IPS DF 6.9 (cell line): ENCODE results near the gene UBAC2.

Experiments
- DNase-seq: peaks from one replicate; pipeline ENCODE4 v3.0.0-alpha.2; 2013; ENCODE audit warnings: low read depth, low spot score
- H3K27ac ChIP-seq: one replicate; pipeline ENCODE4 v1.5.1; 2013; ENCODE audit warnings: low read length, control low read depth
- H3K27me3 ChIP-seq: 2 replicates; pipeline ENCODE4 v1.6.1; 2013; ENCODE audit warnings: mild to moderate bottlenecking, low read length; ENCODE audit not compliant: control insufficient read depth, insufficient read depth
- H3K36me3 ChIP-seq: 2 replicates; pipeline ENCODE4 v1.6.1; 2013; ENCODE audit warnings: low read length; ENCODE audit not compliant: control insufficient read depth, insufficient read depth
- H3K4me1 ChIP-seq: 2 replicates; pipeline ENCODE4 v1.6.1; 2013; ENCODE audit warnings: low read length; ENCODE audit not compliant: control insufficient read depth, insufficient read depth
- H3K4me3 ChIP-seq: 2 replicates; pipeline ENCODE4 v1.5.1; 2013; ENCODE audit warnings: mild to moderate bottlenecking, low read length
- H3K9me3 ChIP-seq: 2 replicates; pipeline ENCODE4 v1.6.1; 2013; ENCODE audit warnings: low read length, inconsistent platforms; ENCODE audit not compliant: control insufficient read depth, insufficient read depth
- WGBS: extraction: QIAGEN DNeasy Blood & Tissue Kit; methylation state at CpG from one replicate; pipeline ENCODE4 v1.1.7; 2013; ENCODE audit warnings: mixed read lengths, missing lambda C conversion rate; ENCODE audit not compliant: insufficient read length, insufficient coverage; 5-methylcytosine and 5-hydroxymethylcytosine counted together

The UBAC2 gene

DNA sequence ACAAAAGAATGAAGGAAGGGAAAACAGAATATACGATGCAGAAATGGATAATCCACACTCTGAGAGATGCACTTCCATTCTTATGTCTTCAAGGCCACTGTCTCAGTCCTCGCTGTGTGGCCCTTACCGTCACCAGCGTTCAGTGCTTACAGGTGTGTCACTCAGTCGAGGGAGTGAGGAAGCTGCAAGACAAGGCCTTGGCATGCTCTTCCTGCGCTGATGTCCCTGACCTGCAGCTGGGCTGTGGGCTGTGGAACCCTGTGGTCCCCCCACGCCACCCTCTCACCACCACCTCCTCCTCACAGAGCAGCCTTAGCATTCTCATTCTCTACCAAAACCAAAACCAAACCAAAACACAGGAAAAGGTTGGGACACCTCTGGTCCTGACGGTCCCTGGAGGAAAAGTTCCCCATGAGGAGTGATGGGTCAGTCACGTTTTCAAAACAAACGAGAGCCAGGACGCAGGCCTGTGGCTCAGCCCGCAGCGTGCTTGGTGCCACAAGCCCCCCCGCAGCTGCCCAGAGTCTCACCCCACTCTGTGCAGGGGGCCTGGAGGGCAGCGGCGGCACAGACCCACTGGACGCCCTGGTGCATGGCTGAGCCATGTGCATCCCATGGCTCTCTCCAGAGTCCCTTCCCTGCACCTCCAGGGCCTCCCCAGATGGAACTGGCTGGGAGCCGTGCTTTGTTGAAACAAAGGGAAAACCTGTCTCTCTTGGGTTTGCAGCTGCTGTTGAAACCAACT, 154.8 kb downstream of the UBAC2 start:
- Histone ChIP-seq H3K27me3 (no peaks in the 10 kb centered on the region), H3K4me3 (no peak overlapping the region), H3K36me3 (peaks cover 5% of the 10 kb centered on the region), H3K9me3 (no peaks in the 10 kb centered on the region), H3K4me1 (no peaks in the 10 kb centered on the region), H3K27ac (no peak overlapping the region)
- no CpG with 5 or more reads among the region's 18 CpGs for WGBS
- DNase-seq = no peak

DNA sequence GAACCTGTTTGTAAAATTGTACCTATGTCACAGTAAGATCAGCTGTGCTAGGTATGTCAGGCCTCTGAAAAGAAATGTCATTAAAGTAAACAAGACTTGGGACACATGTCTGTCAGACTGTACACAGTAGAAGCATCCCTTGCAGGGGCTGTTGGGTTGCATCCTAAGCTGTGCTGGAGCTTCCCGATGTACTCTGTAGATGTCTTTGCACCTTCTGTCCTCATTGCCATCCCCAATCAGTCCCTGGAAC, 155.3 kb downstream of the UBAC2 start:
- no peak for DNase-seq
- Histone ChIP-seq H3K27me3 (no peaks in the 10 kb centered on the region), H3K27ac (no peak overlapping the region), H3K9me3 (no peaks in the 10 kb centered on the region), H3K4me3 (no peak overlapping the region), H3K36me3 (peaks cover 5% of the 10 kb centered on the region), H3K4me1 (no peaks in the 10 kb centered on the region)
- WGBS = no CpG with 5 or more reads among the region's 1 CpG

DNA sequence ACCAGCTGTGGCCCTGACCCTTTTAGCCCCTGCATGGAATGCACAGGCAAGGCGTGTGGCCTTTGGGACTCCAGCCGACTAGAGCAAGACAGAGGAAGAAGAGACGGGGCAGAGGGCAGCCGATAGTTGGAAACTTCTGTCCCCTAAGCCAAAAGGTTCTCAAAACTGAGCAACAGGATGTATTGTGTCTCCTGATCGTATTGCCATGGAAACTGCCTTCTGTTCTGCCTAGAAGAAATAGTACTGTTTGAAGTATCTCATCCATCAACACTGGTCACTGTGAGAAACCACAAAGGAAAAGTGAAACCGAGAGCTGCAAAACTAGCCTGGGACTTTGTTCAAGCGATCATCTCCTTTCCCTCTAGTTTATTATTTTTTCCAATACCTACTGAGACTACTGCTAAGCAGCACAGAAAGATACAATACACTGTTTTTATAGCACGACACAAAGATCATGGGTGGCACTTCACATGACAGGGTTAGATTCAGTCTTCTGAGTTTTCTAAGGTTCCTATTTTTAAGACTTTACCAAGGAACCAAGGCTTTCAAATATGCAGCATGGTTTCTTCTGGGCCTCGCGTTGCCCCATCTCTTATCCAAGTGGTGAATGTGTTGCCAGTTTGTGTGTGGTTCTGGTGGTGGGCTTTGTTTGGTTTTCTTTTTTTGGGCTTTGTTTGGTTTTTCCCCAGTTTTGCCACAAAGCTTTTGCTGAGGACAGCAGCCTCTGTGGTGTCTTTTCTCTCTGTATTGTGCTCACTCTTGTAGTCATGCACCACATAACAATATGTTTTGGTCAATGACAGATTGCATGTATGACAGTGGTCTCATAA, 155.8 kb downstream of the UBAC2 start:
- H3K4me1 ChIP-seq = no peaks in the 10 kb centered on the region
- peaks cover 5% of the 10 kb centered on the region for H3K36me3 ChIP-seq
- H3K27ac ChIP-seq = no peak overlapping the region
- WGBS = no CpG with 5 or more reads among the region's 10 CpGs
- no peaks in the 10 kb centered on the region for H3K9me3 ChIP-seq
- DNase-seq = no peak
- no peaks in the 10 kb centered on the region for H3K27me3 ChIP-seq
- H3K4me3 ChIP-seq = no peak overlapping the region

DNA sequence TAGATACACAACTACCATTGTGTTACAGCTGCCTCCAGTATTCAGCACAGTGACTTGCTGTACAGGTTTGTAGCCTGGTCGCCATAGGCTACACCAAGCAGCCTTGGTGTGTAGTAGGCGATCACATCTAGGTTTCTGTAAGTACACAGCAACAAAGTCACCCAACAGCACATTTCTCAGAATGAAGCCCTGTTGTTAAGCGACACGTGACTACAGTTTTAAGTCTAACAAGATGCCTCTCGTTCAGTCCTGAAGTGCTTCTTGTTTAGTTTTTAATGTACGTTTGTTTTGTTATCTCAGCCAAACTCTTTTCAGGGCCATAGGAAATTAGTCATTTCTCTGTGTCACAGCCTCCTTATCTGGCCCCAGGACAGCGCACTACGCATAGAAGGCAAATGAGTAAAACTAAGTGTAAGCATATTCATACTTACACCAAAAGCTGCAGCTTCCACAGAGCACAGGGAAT, 156.5 kb downstream of the UBAC2 start:
- no peak overlapping the region for H3K4me3 ChIP-seq
- WGBS = no CpG with 5 or more reads among the region's 8 CpGs
- no peak for DNase-seq
- H3K4me1 ChIP-seq = no peaks in the 10 kb centered on the region
- H3K36me3 ChIP-seq = peaks cover 5% of the 10 kb centered on the region
- no peaks in the 10 kb centered on the region for H3K9me3 ChIP-seq
- no peaks in the 10 kb centered on the region for H3K27me3 ChIP-seq
- H3K27ac ChIP-seq = no peak overlapping the region

DNA sequence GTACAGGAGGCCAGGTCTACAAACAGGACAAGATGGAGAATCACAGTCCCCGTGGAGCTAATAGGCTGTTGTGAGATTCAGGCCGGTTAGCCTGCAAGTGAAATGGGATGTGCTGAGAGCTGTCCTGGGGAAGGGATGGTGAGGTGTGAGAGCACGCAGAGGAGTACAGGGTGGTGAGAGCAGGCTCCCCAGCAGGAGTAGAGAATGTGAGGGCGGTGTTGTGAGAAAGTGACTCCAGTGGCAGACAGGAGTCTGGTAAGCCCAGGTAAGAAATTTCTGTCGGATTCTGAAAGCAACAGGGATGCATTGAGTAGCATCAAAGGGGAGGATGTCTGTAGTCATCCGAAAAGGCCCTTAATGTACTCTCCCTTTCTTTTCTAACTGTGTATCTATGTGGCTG, 157.3 kb downstream of the UBAC2 start:
- no peak overlapping the region for H3K4me3 ChIP-seq
- WGBS = no CpG with 5 or more reads among the region's 6 CpGs
- no peak overlapping the region for H3K27ac ChIP-seq
- H3K36me3 ChIP-seq = peaks cover 5% of the 10 kb centered on the region
- no peaks in the 10 kb centered on the region for H3K9me3 ChIP-seq
- H3K27me3 ChIP-seq = no peaks in the 10 kb centered on the region
- no peaks in the 10 kb centered on the region for H3K4me1 ChIP-seq
- DNase-seq = no peak

DNA sequence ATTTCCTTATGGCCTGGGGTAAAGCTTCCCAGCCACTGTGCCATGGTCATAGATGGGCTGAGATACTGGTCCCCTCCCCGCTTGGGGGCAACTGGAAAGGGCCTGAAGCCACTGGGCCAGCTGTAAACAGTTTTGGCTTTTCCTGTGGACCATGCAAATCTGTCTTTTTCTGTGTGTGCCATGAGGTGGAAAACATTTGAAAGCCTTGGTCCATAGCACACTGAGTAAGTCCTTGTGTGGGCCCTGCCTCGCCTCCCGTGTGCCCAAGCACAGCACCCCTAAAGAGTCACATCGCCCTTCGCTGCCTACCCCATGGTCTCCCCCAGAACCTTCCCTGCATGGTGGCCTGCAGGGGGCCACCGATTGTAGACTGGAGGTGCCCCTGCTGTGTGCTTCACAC, 158.9 kb downstream of the UBAC2 start:
- no peak for DNase-seq
- peaks cover 5% of the 10 kb centered on the region for H3K36me3 ChIP-seq
- H3K9me3 ChIP-seq = no peaks in the 10 kb centered on the region
- no peak overlapping the region for H3K27ac ChIP-seq
- WGBS = no CpG with 5 or more reads among the region's 6 CpGs
- no peak overlapping the region for H3K4me3 ChIP-seq
- H3K27me3 ChIP-seq = no peaks in the 10 kb centered on the region
- no peaks in the 10 kb centered on the region for H3K4me1 ChIP-seq

DNA sequence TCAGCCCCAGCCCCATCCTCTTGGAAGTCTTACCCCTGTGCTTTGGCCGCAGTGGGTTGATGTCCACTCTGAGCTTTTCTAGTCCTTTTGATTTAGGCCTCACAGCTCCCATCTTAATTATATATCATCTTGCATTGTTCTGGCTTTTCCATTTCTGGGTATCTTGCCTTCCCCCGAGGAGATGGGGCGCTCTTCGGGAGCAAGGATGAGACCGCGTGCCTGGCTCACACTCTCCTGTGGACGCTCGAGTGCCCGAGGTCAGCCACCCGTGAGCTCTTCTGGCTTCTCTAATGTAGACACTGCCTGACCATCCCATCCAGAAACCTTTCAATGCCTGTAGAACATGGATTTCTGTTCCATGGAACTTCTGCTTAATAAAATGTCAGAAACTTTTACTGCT, 160.0 kb downstream of the UBAC2 start:
- H3K27me3 ChIP-seq = no peaks in the 10 kb centered on the region
- H3K4me1 ChIP-seq = no peaks in the 10 kb centered on the region
- no peak for DNase-seq
- H3K4me3 ChIP-seq = no peak overlapping the region
- no peak overlapping the region for H3K27ac ChIP-seq
- H3K36me3 ChIP-seq = no peaks in the 10 kb centered on the region; the same call in 1 of the 2 replicates
- WGBS = no CpG with 5 or more reads among the region's 10 CpGs
- H3K9me3 ChIP-seq = no peaks in the 10 kb centered on the region

DNA sequence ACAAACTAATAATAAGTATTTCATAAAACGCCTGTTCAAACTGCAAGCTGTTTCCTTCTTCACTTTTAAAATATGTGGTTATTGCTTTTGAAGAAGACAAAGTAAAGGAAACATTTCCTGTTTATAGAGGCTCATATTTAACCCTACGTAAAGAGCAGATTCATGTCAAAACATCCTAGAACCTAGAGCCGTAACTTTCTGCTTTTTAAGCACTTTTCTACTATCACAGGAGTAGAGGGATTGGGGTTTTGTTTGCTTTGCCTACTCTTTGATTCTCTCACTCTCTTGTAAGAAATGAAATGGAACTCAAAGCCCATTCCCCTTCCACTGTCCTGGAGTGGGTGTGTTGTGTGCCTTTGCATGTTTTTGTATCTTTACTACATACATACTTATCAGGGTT, 160.5 kb downstream of the UBAC2 start:
- no peak for DNase-seq
- Histone ChIP-seq H3K4me3 (no peak overlapping the region), H3K27ac (no peak overlapping the region), H3K27me3 (no peaks in the 10 kb centered on the region), H3K4me1 (no peaks in the 10 kb centered on the region), H3K9me3 (no peaks in the 10 kb centered on the region), H3K36me3 (no peaks in the 10 kb centered on the region)
- WGBS = no CpG with 5 or more reads among the region's 3 CpGs

DNA sequence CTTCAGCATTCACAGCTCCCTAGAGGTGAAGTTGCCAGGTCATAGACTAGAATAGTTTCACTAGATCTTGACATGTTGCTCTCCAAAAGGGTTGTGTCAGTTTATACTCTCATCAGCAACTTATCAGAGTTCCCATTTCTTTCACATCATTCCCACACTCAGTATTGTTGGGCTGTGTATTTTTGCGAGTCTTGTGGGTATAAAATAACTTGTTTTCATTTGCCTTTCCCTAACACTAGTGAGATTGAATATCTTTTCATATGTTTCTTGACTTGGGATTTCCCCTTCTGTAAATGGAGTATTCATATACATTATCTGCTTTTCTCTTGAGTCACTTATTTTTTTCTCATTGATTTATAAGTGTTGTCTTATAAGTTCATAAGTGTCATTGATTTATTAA, 161.7 kb downstream of the UBAC2 start:
- no peak for DNase-seq
- no peaks in the 10 kb centered on the region for H3K4me1 ChIP-seq
- no peaks in the 10 kb centered on the region for H3K36me3 ChIP-seq
- no peak overlapping the region for H3K27ac ChIP-seq
- no peaks in the 10 kb centered on the region for H3K27me3 ChIP-seq
- no CpG with 5 or more reads among the region's 1 CpG for WGBS
- H3K4me3 ChIP-seq = no peak overlapping the region
- H3K9me3 ChIP-seq = no peaks in the 10 kb centered on the region

DNA sequence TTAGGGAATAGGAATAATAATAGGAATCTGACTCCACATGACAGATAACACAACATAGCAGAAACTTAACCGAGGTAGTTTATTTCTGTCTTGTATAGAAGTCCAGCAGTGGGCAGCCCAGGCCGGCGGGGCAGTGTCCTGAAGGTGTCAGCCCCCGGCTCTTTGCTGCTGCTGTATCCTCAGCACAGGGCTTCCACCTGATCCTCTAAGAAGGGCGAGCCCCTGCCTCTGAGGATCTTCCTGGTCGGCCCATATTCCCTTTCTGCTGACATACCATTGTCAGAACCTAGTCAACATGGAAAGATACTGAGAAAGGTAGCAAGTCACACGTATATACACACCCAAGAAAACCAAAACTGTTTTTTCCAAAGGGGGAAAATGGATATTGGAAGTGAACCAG, 162.7 kb downstream of the UBAC2 start:
- H3K4me1 ChIP-seq = no peaks in the 10 kb centered on the region
- H3K9me3 ChIP-seq = no peaks in the 10 kb centered on the region
- H3K27me3 ChIP-seq = no peaks in the 10 kb centered on the region
- no CpG with 5 or more reads among the region's 7 CpGs for WGBS
- no peak overlapping the region for H3K27ac ChIP-seq
- H3K4me3 ChIP-seq = no peak overlapping the region
- H3K36me3 ChIP-seq = no peaks in the 10 kb centered on the region
- no peak for DNase-seq

DNA sequence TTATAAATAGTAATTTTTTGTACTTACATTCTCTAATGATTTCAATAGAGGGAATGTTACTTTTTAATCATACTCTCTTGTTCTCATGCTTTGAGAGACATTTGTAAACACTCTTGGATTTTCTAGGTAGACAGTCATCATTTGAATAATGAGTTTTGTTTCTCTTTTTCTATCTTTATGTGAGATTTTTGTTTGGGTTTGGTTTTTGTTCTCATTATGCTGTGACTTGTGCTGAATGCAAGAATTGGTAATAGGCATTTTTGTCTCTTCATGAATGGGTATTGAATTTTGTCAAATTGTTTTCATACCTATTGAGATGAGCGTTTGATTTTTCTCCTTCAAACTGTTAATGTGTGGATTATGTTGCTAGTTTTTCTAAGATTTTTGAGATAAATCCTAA, 163.3 kb downstream of the UBAC2 start:
- Histone ChIP-seq H3K27ac (no peak overlapping the region), H3K27me3 (no peaks in the 10 kb centered on the region), H3K4me1 (no peaks in the 10 kb centered on the region), H3K4me3 (no peak overlapping the region), H3K9me3 (no peaks in the 10 kb centered on the region), H3K36me3 (no peaks in the 10 kb centered on the region)
- DNase-seq = no peak
- WGBS = no CpG with 5 or more reads among the region's 1 CpG
